Thyroid gland (tissue), 4 donors: ENCODE results near the gene MED8. TPM values are rescaled to one million over a fixed set of nuclear protein-coding genes. Genes with fewer than 3 reads are reported as not detected.

Source experiments
- DNase-seq, 2 donors: peaks; one replicate each; pipeline ENCODE4 v3.0.0-alpha.2; 2019
- H3K27ac ChIP-seq, 3 donors: fragments of 200-600 bp; sonication (generic); 1 replicate in 2 of 3; 2 replicates in 1 of 3; pipeline ENCODE4 v1.5.1; 2016 to 2019; ENCODE audit warnings: mild to moderate bottlenecking in 1 of 3, moderate library complexity in 1 of 3
- H3K27me3 ChIP-seq: fragments of 200-600 bp; sonication (generic); one replicate; pipeline ENCODE4 v1.5.1; 2019
- H3K36me3 ChIP-seq, 2 donors: fragments of 200-600 bp; sonication (generic); one replicate each; pipeline ENCODE4 v1.5.1; 2016 to 2019
- H3K4me1 ChIP-seq, 2 donors: fragments of 200-600 bp; sonication (generic); one replicate each; pipeline ENCODE4 v1.5.1; 2017 to 2019
- H3K4me3 ChIP-seq, 3 donors: fragments of 200-600 bp; sonication (generic); replicated peaks in 1 of 3; 1 replicate in 2 of 3; 2 replicates in 1 of 3; pipeline ENCODE4 v1.5.1; 2016; ENCODE audit warnings: mild to moderate bottlenecking in 1 of 3
- H3K9me3 ChIP-seq: fragments of 200-600 bp; sonication (generic); one replicate; pipeline ENCODE4 v1.5.1; 2017
- CTCF ChIP-seq, 6 experiments: fragments of 200-600 bp in 3 of 6; fragments of 450-650 bp in 3 of 6; sonication (generic) in 3 of 6; IDR thresholded peaks; one replicate each; pipeline ENCODE4 v1.5.1; 2016 to 2019; ENCODE audit warnings: antibody characterized with exemption in 6 of 6, mild to moderate bottlenecking in 2 of 6, inconsistent platforms in 1 of 6, moderate library complexity in 1 of 6
- POLR2A ChIP-seq, 2 donors: fragments of 450-650 bp; IDR thresholded peaks; one replicate each; pipeline ENCODE4 v1.6.1; 2017; ENCODE audit warnings: antibody characterized with exemption in 2 of 2, mild to moderate bottlenecking in 2 of 2, moderate library complexity in 1 of 2
- WGBS, 2 donors: methylation state at CpG; one replicate each; pipeline ENCODE4 v1.1.5; 2017; 5-methylcytosine and 5-hydroxymethylcytosine counted together
- intact Hi-C: fragments of 100-400 bp; cut with DNase I; formaldehyde crosslinking; loops from one replicate; pipeline ENCODE4 v1.15.1; 2023
- total RNA-seq, 4 donors: library from RNA; depleted of rRNA; stranded (reverse); fragments of >200 nt; gene quantifications; one replicate each; pipeline ENCODE4 v1.2.3, GENCODE V29; 2016

The MED8 gene
- total RNA-seq, 4 donors from 2014 or later: 37.7 to 48.6 (median 45.3) TPM

GRCh38 chr1:43427524-43427923 is 37.9 kb upstream of the MED8 start:
- H3K27me3 ChIP-seq: no peaks in the 10 kb centered on the region
- H3K36me3 ChIP-seq: peaks cover 85 to 91% of the 10 kb centered on the region in 2 donors
- no peaks in the 10 kb centered on the region for H3K9me3 ChIP-seq
- no peak overlapping the region for H3K4me3 ChIP-seq
- TF ChIP-seq CTCF (IDR thresholded peaks at IDR 0.05) (no peak), POLR2A (IDR thresholded peaks at IDR 0.05) (no peak)
- intact Hi-C loops: no loop called here
- DNase-seq: peak; percentile 86 to 88
- 67 to 73% methylated on average over 14 of the region's 14 CpGs for WGBS, 2 donors
- peak overlapping the region in 1 of 3 donors; percentile 30 for H3K27ac ChIP-seq
- peaks cover 3 to 6% of the 10 kb centered on the region in 2 donors for H3K4me1 ChIP-seq

GRCh38 chr1:43426221-43426620 is 36.6 kb upstream of the MED8 start:
- Histone ChIP-seq H3K27ac (no peak overlapping the region), H3K27me3 (no peaks in the 10 kb centered on the region), H3K9me3 (no peaks in the 10 kb centered on the region), H3K4me3 (no peak overlapping the region), H3K4me1 (peaks cover 3 to 6% of the 10 kb centered on the region in 2 donors), H3K36me3 (peaks cover 85 to 90% of the 10 kb centered on the region in 2 donors)
- intact Hi-C loops: no loop called here
- DNase-seq: no peak
- TF ChIP-seq CTCF (IDR thresholded peaks at IDR 0.05) (no peak), POLR2A (IDR thresholded peaks at IDR 0.05) (no peak)
- WGBS, 2 donors: 86 to 96% methylated on average over 8 to 10 of the region's 11 CpGs

- H3K4me3 ChIP-seq: no peak overlapping the region
- peaks cover 85 to 90% of the 10 kb centered on the region in 2 donors for H3K36me3 ChIP-seq
- intact Hi-C loops: no loop called here
- no peak for DNase-seq
- no peaks in the 10 kb centered on the region for H3K9me3 ChIP-seq
- no peaks in the 10 kb centered on the region for H3K27me3 ChIP-seq
- H3K4me1 ChIP-seq: peaks cover 3 to 6% of the 10 kb centered on the region in 2 donors
- 86 to 88% methylated on average over 4 of the region's 4 CpGs for WGBS, 2 donors
- TF ChIP-seq POLR2A (IDR thresholded peaks at IDR 0.05): no peak
- H3K27ac ChIP-seq: no peak overlapping the region
Measured at GRCh38 chr1:43425045-43425444, 35.4 kb upstream of the MED8 start.

- TF ChIP-seq CTCF (IDR thresholded peaks at IDR 0.05) (no peak), POLR2A (IDR thresholded peaks at IDR 0.05) (no peak)
- intact Hi-C loops: no loop called here
- Histone ChIP-seq H3K36me3 (peaks cover 78 to 85% of the 10 kb centered on the region in 2 donors), H3K4me3 (no peak overlapping the region), H3K27ac (no peak overlapping the region), H3K9me3 (no peaks in the 10 kb centered on the region), H3K27me3 (no peaks in the 10 kb centered on the region), H3K4me1 (peaks cover 11 to 16% of the 10 kb centered on the region in 2 donors)
- DNase-seq: no peak
- 92 to 94% methylated on average over 23 of the region's 23 CpGs for WGBS, 2 donors
Measured at GRCh38 chr1:43423672-43424550, 34.3 kb upstream of the MED8 start.

GRCh38 chr1:43422995-43423671 is 33.5 kb upstream of the MED8 start:
- intact Hi-C loops: no loop called here
- Histone ChIP-seq H3K9me3 (no peaks in the 10 kb centered on the region), H3K36me3 (peaks cover 70 to 79% of the 10 kb centered on the region in 2 donors), H3K4me3 (no peak overlapping the region), H3K27me3 (no peaks in the 10 kb centered on the region), H3K4me1 (peaks cover 17 to 23% of the 10 kb centered on the region in 2 donors), H3K27ac (no peak overlapping the region)
- WGBS, 2 donors: 95 to 98% methylated on average over 16 of the region's 16 CpGs
- no peak for DNase-seq
- TF ChIP-seq POLR2A (IDR thresholded peaks at IDR 0.05): no peak
- TF ChIP-seq CTCF (IDR thresholded peaks at IDR 0.05): no peak
